Prostate gland (tissue), 2 donors: ENCODE data around the gene JAGN1.

Experiments
- CTCF ChIP-seq, 4 experiments: fragments of 200-600 bp in 2 of 4; fragments of 450-650 bp in 2 of 4; sonication (generic) in 2 of 4; IDR thresholded peaks; 1 replicate in 3 of 4; 2 replicates in 1 of 4; pipeline ENCODE4 v1.5.1; 2016 to 2019; ENCODE audit warnings: antibody characterized with exemption in 4 of 4, mild to moderate bottlenecking in 2 of 4, moderate library complexity in 2 of 4
- POLR2AphosphoS5 ChIP-seq: sonication (generic); formaldehyde crosslinking; IDR thresholded peaks from one replicate; pipeline ENCODE4 v1.6.1; 2017; ENCODE audit warnings: antibody characterized with exemption

DNA sequence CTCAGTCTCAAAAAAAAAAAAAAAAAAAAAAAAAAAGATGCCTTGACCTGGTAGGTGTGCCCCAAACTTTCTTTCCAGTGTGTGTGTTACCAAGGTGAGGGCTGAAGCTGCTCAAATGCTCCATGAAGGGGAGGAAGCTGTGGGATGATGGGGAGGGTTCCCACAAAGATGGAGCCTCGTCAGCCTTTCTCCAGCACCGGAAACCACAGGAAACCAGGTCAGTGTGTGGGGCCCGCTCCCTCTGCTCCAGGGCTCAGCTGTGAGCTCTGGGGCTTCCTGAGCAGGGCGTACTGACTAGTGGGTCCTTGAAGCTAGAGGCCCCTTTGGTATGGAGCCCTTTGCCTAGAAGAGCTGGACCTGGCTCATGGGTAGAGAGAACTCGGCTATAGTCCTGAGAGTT is 11.6 kb downstream of the JAGN1 start:
- TF ChIP-seq POLR2AphosphoS5 = no peak
- no peak for TF ChIP-seq CTCF (IDR thresholded peaks at IDR 0.05)
